ENCODE results near the gene LSMEM2.

Gene LSMEM2

GRCh38 chr3:50237754-50238548 is 40.9 kb upstream of the LSMEM2 start:
- TF ChIP-seq CTCF (IDR thresholded peaks at IDR 0.05) = peak; percentile 48
- H3K4me1 ChIP-seq (ENCODE audit: control insufficient read depth in 1 of 2, insufficient read depth in 1 of 2, low read depth in 1 of 2, low read length in 1 of 2) = peaks cover 68 to 77% of the 10 kb centered on the region in 2 experiments
- H3K4me3 ChIP-seq (ENCODE audit: low read depth in 1 of 2, low read length in 1 of 2) = peak overlapping the region; percentile 99 to 100
- H3K36me3 ChIP-seq = peaks cover 34% of the 10 kb centered on the region
- H3K9me3 ChIP-seq = no peaks in the 10 kb centered on the region
- H3K27ac ChIP-seq = peak overlapping the region; percentile 100
- H3K27me3 ChIP-seq = no peaks in the 10 kb centered on the region

GRCh38 chr3:50238549-50239026 is 40.3 kb upstream of the LSMEM2 start:
- H3K27ac ChIP-seq = peak overlapping the region; percentile 100
- H3K36me3 ChIP-seq = peaks cover 34% of the 10 kb centered on the region
- no peaks in the 10 kb centered on the region for H3K9me3 ChIP-seq
- H3K4me1 ChIP-seq (ENCODE audit: control insufficient read depth in 1 of 2, insufficient read depth in 1 of 2, low read depth in 1 of 2, low read length in 1 of 2) = peaks cover 74 to 80% of the 10 kb centered on the region in 2 experiments
- TF ChIP-seq CTCF (IDR thresholded peaks at IDR 0.05) = no peak
- H3K27me3 ChIP-seq = no peaks in the 10 kb centered on the region
- H3K4me3 ChIP-seq (ENCODE audit: low read depth in 1 of 2, low read length in 1 of 2) = peak overlapping the region; percentile 99 to 100

GRCh38 chr3:50239649-50240048 is 39.2 kb upstream of the LSMEM2 start:
- Histone ChIP-seq H3K4me3 (ENCODE audit: low read depth in 1 of 2, low read length in 1 of 2) (peak overlapping the region; percentile 99 to 100), H3K9me3 (no peaks in the 10 kb centered on the region), H3K27me3 (no peaks in the 10 kb centered on the region), H3K27ac (peak overlapping the region; percentile 100), H3K4me1 (ENCODE audit: control insufficient read depth in 1 of 2, insufficient read depth in 1 of 2, low read depth in 1 of 2, low read length in 1 of 2) (peaks cover 77 to 81% of the 10 kb centered on the region in 2 experiments), H3K36me3 (peaks cover 41% of the 10 kb centered on the region)
- no peak for TF ChIP-seq CTCF (IDR thresholded peaks at IDR 0.05)

GRCh38 chr3:50241163-50241562 is 37.7 kb upstream of the LSMEM2 start:
- peaks cover 47% of the 10 kb centered on the region for H3K36me3 ChIP-seq
- peaks cover 82 to 86% of the 10 kb centered on the region in 2 experiments for H3K4me1 ChIP-seq (ENCODE audit: control insufficient read depth in 1 of 2, insufficient read depth in 1 of 2, low read depth in 1 of 2, low read length in 1 of 2)
- peak overlapping the region; percentile 99 to 100 for H3K4me3 ChIP-seq (ENCODE audit: low read depth in 1 of 2, low read length in 1 of 2)
- no peak for TF ChIP-seq CTCF (IDR thresholded peaks at IDR 0.05)
- H3K27me3 ChIP-seq = no peaks in the 10 kb centered on the region
- peak overlapping the region; percentile 100 for H3K27ac ChIP-seq
- no peaks in the 10 kb centered on the region for H3K9me3 ChIP-seq

- peaks cover 52% of the 10 kb centered on the region for H3K36me3 ChIP-seq
- no peak for TF ChIP-seq CTCF (IDR thresholded peaks at IDR 0.05)
- H3K4me3 ChIP-seq (ENCODE audit: low read depth in 1 of 2, low read length in 1 of 2) = peak overlapping the region; percentile 99 to 100
- H3K9me3 ChIP-seq = no peaks in the 10 kb centered on the region
- peak overlapping the region; percentile 100 for H3K27ac ChIP-seq
- H3K27me3 ChIP-seq = no peaks in the 10 kb centered on the region
- peaks cover 89 to 92% of the 10 kb centered on the region in 2 experiments for H3K4me1 ChIP-seq (ENCODE audit: control insufficient read depth in 1 of 2, insufficient read depth in 1 of 2, low read depth in 1 of 2, low read length in 1 of 2)
Measured at GRCh38 chr3:50241713-50242380, 37.0 kb upstream of the LSMEM2 start.

Measured in neutrophil (primary cell).